Measurements from ENCODE around the gene SLC39A13. TPM values are rescaled to one million over a fixed set of nuclear protein-coding genes. Genes with fewer than 3 reads are reported as not detected.

Gene SLC39A13
- total and polyA plus RNA-seq, 2 of the 4 experiments (the other 2 are of a cell fraction): 32.4 to 144 TPM

- Histone ChIP-seq H3K14ac (replicated peaks; ENCODE audit: low read depth, low read length) (no peak overlapping the region), H3K36me3 (ENCODE audit: control insufficient read depth, insufficient read depth, low read length) (no peaks in the 10 kb centered on the region), H3K27me3 (ENCODE audit: control insufficient read depth, insufficient read depth, low read length) (peaks cover 2% of the 10 kb centered on the region), H4K5ac (ENCODE audit: low read depth, low read length) (no peak overlapping the region), H3K79me1 (ENCODE audit: low read depth in 1 of 2, low read length in 2 of 2) (no peaks in the 10 kb centered on the region), H3K56ac (ENCODE audit: extremely low read depth, insufficient read depth, low read length) (no peak overlapping the region), H3K4me1 (ENCODE audit: control insufficient read depth, insufficient read depth, low read length) (peaks cover 5% of the 10 kb centered on the region), H3K27ac (ENCODE audit: insufficient read depth, low read length) (no peak overlapping the region), H3K18ac (ENCODE audit: low read depth, low read length) (no peak overlapping the region), H2AK9ac (replicated peaks; ENCODE audit: low read depth, low read length, poor library complexity) (no peak overlapping the region), H2AFZ (replicated peaks; ENCODE audit: low read length, poor library complexity) (no peak overlapping the region), H2BK15ac (ENCODE audit: low read depth, low read length) (no peak overlapping the region), H3K9me1 (ENCODE audit: insufficient read depth, low read length) (peaks cover 9% of the 10 kb centered on the region), H2BK20ac (ENCODE audit: low read depth, low read length) (no peak overlapping the region), H3K4ac (ENCODE audit: low read depth, low read length) (no peak overlapping the region), H4K20me1 (ENCODE audit: insufficient read depth, low read length) (no peaks in the 10 kb centered on the region; the same call in 1 of the 2 replicates), H3K9ac (ENCODE audit: low read depth, low read length) (no peak overlapping the region), H3K4me2 (ENCODE audit: low read depth, low read length) (no peak overlapping the region), H3K23ac (ENCODE audit: low read depth, low read length) (no peak overlapping the region), H4K8ac (ENCODE audit: low read depth in 2 of 2, low read length in 2 of 2) (no peak overlapping the region), H2BK120ac (ENCODE audit: low read depth, low read length) (no peak overlapping the region), H3K9me3 (ENCODE audit: control insufficient read depth, insufficient read depth, low read length) (no peaks in the 10 kb centered on the region), H4K91ac (ENCODE audit: insufficient read depth, low read depth, low read length) (no peak overlapping the region), H2BK5ac (ENCODE audit: low read depth, low read length, poor library complexity, severe bottlenecking) (no peak overlapping the region), H3K4me3 (ENCODE audit: insufficient read depth, low read depth, low read length) (no peak overlapping the region), H2AK5ac (ENCODE audit: low read depth, low read length) (no peak overlapping the region)
- ATAC-seq (ENCODE audit: low read depth) (no peak), DNase-seq (no peak)
- no TSS peak for BruUV-seq (replicated peaks)
- intact Hi-C loops (cut with micrococcal nuclease) (no loop called here), dilution Hi-C loops (cut with HindIII; ENCODE audit: low sequenced_read_pairs, unreplicated experiment) (no loop called here), in situ Hi-C loops (cut with MboI; ENCODE audit: low sequenced_read_pairs) (loop anchor here (25.0 kb wide), 1 partner anchor 485 kb away; no protein-coding TSS in a partner anchor)
- TF ChIP-seq MAFK (IDR thresholded peaks at IDR 0.05; ENCODE audit: low read depth, low read length) (no peak), MAZ (IDR thresholded peaks at IDR 0.05; ENCODE audit: borderline replicate concordance, low read depth, low read length) (no peak), RAD21 (IDR thresholded peaks at IDR 0.05; ENCODE audit: low read length) (no peak), POLR2A (IDR thresholded peaks at IDR 0.05; ENCODE audit: low read depth, low read length) (no peak), FOS (IDR thresholded peaks at IDR 0.05; ENCODE audit: low read depth, low read length) (no peak), CHD1 (IDR thresholded peaks at IDR 0.05; ENCODE audit: low read depth, low read length) (no peak), CEBPB (IDR thresholded peaks at IDR 0.05; ENCODE audit: low read depth, low read length) (no peak), BHLHE40 (IDR thresholded peaks at IDR 0.05; ENCODE audit: low read depth, low read length) (no peak), NFE2L2 (IDR thresholded peaks at IDR 0.05; ENCODE audit: low read depth, low read length) (no peak), CTCF (conservative IDR thresholded peaks at IDR 0.05; ENCODE audit: low read depth, low read length) (no peak), RCOR1 (IDR thresholded peaks at IDR 0.05; ENCODE audit: insufficient replicate concordance, low read length) (no peak), SMC3 (IDR thresholded peaks at IDR 0.05; ENCODE audit: low read depth, low read length) (no peak), RFX5 (IDR thresholded peaks at IDR 0.05; ENCODE audit: low read depth, low read length) (no peak), MXI1 (IDR thresholded peaks at IDR 0.05; ENCODE audit: borderline replicate concordance, low read depth, low read length) (no peak), USF2 (IDR thresholded peaks at IDR 0.05; ENCODE audit: low read depth, low read length) (no peak), ELK1 (IDR thresholded peaks at IDR 0.05; ENCODE audit: borderline replicate concordance, low read depth, low read length) (no peak)
- CTCF ChIA-PET: no interaction called here
- WGBS, 2 experiments (ENCODE audit: extremely low coverage in 2 of 2, insufficient read length in 1 of 2): no CpG with 5 or more reads among the region's 7 CpGs
- POLR2A ChIA-PET (ENCODE audit: unreplicated experiment): no interaction called here
Observed at GRCh38 chr11:47372422-47372821, 36.0 kb upstream of the SLC39A13 start.

All from IMR-90 (cell line).